LNCAP (cell line): ENCODE results near the gene SF3B1.

Experiments used
- CTCF ChIP-seq: fragments of 450-650 bp; IDR thresholded peaks from 2 replicates; pipeline ENCODE4 v1.5.1; 2017; ENCODE audit warnings: mild to moderate bottlenecking

Gene SF3B1, protein sequence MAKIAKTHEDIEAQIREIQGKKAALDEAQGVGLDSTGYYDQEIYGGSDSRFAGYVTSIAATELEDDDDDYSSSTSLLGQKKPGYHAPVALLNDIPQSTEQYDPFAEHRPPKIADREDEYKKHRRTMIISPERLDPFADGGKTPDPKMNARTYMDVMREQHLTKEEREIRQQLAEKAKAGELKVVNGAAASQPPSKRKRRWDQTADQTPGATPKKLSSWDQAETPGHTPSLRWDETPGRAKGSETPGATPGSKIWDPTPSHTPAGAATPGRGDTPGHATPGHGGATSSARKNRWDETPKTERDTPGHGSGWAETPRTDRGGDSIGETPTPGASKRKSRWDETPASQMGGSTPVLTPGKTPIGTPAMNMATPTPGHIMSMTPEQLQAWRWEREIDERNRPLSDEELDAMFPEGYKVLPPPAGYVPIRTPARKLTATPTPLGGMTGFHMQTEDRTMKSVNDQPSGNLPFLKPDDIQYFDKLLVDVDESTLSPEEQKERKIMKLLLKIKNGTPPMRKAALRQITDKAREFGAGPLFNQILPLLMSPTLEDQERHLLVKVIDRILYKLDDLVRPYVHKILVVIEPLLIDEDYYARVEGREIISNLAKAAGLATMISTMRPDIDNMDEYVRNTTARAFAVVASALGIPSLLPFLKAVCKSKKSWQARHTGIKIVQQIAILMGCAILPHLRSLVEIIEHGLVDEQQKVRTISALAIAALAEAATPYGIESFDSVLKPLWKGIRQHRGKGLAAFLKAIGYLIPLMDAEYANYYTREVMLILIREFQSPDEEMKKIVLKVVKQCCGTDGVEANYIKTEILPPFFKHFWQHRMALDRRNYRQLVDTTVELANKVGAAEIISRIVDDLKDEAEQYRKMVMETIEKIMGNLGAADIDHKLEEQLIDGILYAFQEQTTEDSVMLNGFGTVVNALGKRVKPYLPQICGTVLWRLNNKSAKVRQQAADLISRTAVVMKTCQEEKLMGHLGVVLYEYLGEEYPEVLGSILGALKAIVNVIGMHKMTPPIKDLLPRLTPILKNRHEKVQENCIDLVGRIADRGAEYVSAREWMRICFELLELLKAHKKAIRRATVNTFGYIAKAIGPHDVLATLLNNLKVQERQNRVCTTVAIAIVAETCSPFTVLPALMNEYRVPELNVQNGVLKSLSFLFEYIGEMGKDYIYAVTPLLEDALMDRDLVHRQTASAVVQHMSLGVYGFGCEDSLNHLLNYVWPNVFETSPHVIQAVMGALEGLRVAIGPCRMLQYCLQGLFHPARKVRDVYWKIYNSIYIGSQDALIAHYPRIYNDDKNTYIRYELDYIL

DNA sequence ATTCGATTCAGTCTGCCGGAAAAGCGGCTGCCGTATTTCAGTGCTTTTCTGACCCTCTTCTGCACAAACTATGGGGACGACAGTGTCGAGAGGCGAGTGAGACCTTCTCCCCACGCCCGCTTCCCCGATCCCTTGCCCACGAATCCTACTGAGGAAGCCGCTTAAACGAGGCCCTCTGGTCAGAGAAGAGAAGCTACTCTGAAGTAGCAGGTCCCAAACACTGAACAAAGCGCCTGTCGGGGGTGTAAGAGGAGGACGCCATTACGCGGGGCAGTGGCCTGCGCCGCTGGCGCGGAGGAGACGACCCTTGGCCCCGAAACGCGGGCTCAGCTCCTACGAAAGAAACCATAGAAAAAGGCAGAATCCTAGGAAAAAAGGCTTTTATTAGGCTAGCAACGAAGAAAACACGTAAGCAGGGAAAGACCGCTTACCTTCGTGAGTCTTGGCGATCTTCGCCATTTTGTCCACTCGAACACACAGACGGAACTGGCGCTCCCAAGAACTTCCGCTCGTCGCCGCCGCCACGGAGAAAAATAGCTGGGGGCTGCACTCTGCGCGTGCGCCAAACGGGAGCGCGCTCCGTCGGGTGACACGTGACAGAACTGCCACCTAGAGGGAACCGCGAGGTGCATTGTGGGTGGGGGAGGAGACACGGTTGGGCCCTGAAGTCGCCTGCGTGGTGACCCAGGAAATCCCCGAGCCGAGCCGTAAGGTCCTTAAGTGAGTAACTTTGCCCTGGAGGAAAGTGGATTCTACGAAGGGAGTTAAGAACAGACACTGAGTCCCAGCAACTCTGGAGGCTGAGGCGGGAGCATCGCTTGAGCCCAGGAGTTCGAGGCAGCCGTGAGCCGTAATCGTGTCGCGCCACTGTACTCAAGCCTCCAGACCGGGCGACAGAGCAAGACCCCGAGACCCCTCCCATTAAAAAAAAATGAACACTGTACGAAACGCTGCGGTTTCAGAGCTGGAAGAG, at the start of gene SF3B1:
SF3B1 (minus strand) TSS at position 488 of the 973 bp plus-strand sequence; CDS start at position 459, 29 bp downstream.
- no peak for TF ChIP-seq CTCF

DNA sequence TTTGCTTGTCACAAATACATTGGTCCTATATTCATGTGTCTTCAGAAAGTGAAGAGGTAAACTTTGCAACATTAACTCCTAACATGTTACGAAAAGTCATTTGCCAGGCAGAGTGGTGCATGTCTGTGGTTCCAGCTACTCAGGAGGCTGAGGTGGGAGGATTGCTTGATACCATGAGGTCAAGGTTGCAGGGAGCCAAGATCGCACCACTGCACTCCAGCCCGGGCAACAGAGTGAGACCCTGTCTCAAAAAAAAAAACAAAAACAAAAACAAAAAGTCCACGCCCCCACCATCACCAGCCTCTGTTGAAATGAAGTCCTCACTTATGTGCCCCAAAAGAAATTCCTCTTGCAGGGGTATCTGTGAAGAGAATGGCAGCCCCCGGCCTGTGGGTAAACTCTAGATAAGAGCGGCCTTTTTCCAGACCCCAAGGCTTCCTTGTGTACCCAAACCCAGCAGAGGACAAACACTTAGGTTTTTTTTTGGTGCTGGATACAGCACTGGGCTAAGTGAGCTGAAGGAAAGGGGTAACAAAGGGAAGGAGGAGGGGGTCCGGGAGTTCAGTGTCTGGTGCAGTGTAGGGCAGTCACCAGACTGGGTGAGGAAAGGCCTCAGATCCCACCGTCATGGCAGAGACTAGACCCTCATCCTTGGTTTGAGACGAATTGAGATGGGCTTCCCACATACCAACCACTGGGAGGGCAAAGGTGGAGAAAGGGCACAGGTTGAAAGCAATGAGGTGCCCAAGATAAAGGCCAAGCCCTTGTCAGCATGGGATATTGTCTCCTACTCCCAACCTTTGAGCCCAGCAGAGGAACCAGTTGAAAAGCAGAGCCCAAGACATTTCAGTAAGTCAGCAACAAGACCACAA, 45.6 kb upstream of the SF3B1 start:
- TF ChIP-seq CTCF: no peak

GRCh38 chr2:197477797-197478196, 43.0 kb upstream of the SF3B1 start:
- TF ChIP-seq CTCF: no peak

DNA sequence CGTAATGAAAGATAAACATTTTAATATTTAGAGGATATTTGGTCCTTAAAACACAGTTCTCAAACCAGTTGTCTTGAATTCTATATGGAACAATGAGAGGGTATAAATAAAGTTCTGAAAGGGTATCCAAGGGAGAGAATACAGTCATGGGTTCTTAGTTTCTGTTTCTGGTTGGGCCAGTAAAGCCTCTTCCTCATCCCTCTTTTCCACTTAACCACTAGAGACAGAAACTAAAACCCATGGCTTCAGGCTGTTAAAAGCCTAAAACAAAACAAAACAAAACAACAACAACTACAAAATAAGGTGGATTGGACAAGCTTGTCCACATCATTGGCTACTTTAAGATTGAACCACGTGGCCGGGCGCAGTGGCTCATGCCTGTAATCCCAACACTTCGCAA, 37.3 kb upstream of the SF3B1 start:
- TF ChIP-seq CTCF: no peak

GRCh38 chr2:197464175-197464574, 29.3 kb upstream of the SF3B1 start:
- no peak for TF ChIP-seq CTCF

GRCh38 chr2:197461057-197461456, 26.2 kb upstream of the SF3B1 start:
- no peak for TF ChIP-seq CTCF
